Vagina (tissue), 2 donors: ENCODE results near the gene SAP30L.

Experiments
- CTCF ChIP-seq, 3 experiments: fragments of 450-650 bp in 2 of 3; fragments of 200-600 bp in 1 of 3; sonication (generic) in 1 of 3; IDR thresholded peaks; one replicate each; pipeline ENCODE4 v1.5.1; 2017 to 2019; ENCODE audit warnings: antibody characterized with exemption in 3 of 3, mild to moderate bottlenecking in 2 of 3, moderate library complexity in 2 of 3
- POLR2A ChIP-seq, 2 donors: fragments of 450-650 bp; IDR thresholded peaks; one replicate each; pipeline ENCODE4 v1.6.1; 2017; ENCODE audit warnings: antibody characterized with exemption in 2 of 2, mild to moderate bottlenecking in 2 of 2, moderate library complexity in 2 of 2

- TF ChIP-seq CTCF (IDR thresholded peaks at IDR 0.05), result no peak
- TF ChIP-seq POLR2A (IDR thresholded peaks at IDR 0.05), result no peak
Measured at GRCh38 chr5:154479944-154480750, 34.4 kb downstream of the SAP30L start.
